Neuron (in vitro differentiated cells): ENCODE results near the gene ZDHHC3.

Source experiments
- H2AFZ ChIP-seq: one replicate; pipeline ENCODE4 v1.6.1; 2013; ENCODE audit warnings: low read depth, mild to moderate bottlenecking, inconsistent platforms, low read length, moderate library complexity
- H3K27me3 ChIP-seq: one replicate; pipeline ENCODE4 v1.6.1; 2013; ENCODE audit warnings: low read length; ENCODE audit not compliant: insufficient read depth
- H3K36me3 ChIP-seq: one replicate; pipeline ENCODE4 v1.6.1; 2013; ENCODE audit warnings: low read length; ENCODE audit not compliant: insufficient read depth
- H3K4me1 ChIP-seq: one replicate; pipeline ENCODE4 v1.6.1; 2013; ENCODE audit warnings: low read length; ENCODE audit not compliant: insufficient read depth
- H3K4me3 ChIP-seq: 2 replicates; pipeline ENCODE4 v1.5.1; 2013; ENCODE audit warnings: mild to moderate bottlenecking, low read length, moderate library complexity
- H3K9me3 ChIP-seq: one replicate; pipeline ENCODE4 v1.6.1; 2013; ENCODE audit warnings: low read length

The ZDHHC3 gene

GRCh38 chr3:44976002-44976815 is at the start of gene ZDHHC3, which contains the start of gene EXOSC7:
ZDHHC3 (minus strand) TSS chr3:44976174; CDS start chr3:44959436, 16,738 bp downstream.
EXOSC7 (plus strand) TSS chr3:44976244; CDS start chr3:44976278, 34 bp downstream.
- Histone ChIP-seq H2AFZ (peak within 1 kb of the TSS; percentile 96), H3K27me3 (no peaks in the 10 kb centered on the region), H3K9me3 (no peaks in the 10 kb centered on the region), H3K4me1 (peaks cover 19% of the 10 kb centered on the region), H3K36me3 (no peaks in the 10 kb centered on the region), H3K4me3 (peak within 1 kb of the TSS; percentile 88)

GRCh38 chr3:45024542-45025255 is 48.7 kb upstream of the ZDHHC3 start:
- H3K4me3 ChIP-seq: no peak overlapping the region

GRCh38 chr3:45023675-45024074 is 47.7 kb upstream of the ZDHHC3 start:
- H3K4me3 ChIP-seq: no peak overlapping the region
- H3K9me3 ChIP-seq: no peaks in the 10 kb centered on the region
- peaks cover 15% of the 10 kb centered on the region for H3K4me1 ChIP-seq
- H3K36me3 ChIP-seq: no peaks in the 10 kb centered on the region
- no peak overlapping the region for H2AFZ ChIP-seq
- no peaks in the 10 kb centered on the region for H3K27me3 ChIP-seq

More at GRCh38 chr3:45024542-45025255, 48.7 kb upstream of the ZDHHC3 start:
- no peaks in the 10 kb centered on the region for H3K27me3 ChIP-seq
- H3K4me1 ChIP-seq: peaks cover 15% of the 10 kb centered on the region
- H3K36me3 ChIP-seq: no peaks in the 10 kb centered on the region
- H3K9me3 ChIP-seq: no peaks in the 10 kb centered on the region
- H2AFZ ChIP-seq: no peak overlapping the region

GRCh38 chr3:45021524-45022297 is 45.7 kb upstream of the ZDHHC3 start:
- H3K4me1 ChIP-seq: peaks cover 2% of the 10 kb centered on the region

GRCh38 chr3:45020534-45020933 is 44.6 kb upstream of the ZDHHC3 start:
- Histone ChIP-seq H3K4me1 (no peaks in the 10 kb centered on the region), H3K36me3 (peaks cover 3% of the 10 kb centered on the region), H3K9me3 (no peaks in the 10 kb centered on the region), H3K27me3 (no peaks in the 10 kb centered on the region), H3K4me3 (no peak overlapping the region), H2AFZ (no peak overlapping the region)

More at GRCh38 chr3:45021524-45022297, 45.7 kb upstream of the ZDHHC3 start:
- H3K36me3 ChIP-seq: no peaks in the 10 kb centered on the region
- no peaks in the 10 kb centered on the region for H3K9me3 ChIP-seq
- no peaks in the 10 kb centered on the region for H3K27me3 ChIP-seq
- no peak overlapping the region for H3K4me3 ChIP-seq
- H2AFZ ChIP-seq: no peak overlapping the region

- peaks cover 20% of the 10 kb centered on the region for H3K36me3 ChIP-seq
- H3K4me3 ChIP-seq: no peak overlapping the region
- H3K9me3 ChIP-seq: no peaks in the 10 kb centered on the region
- H2AFZ ChIP-seq: no peak overlapping the region
- no peaks in the 10 kb centered on the region for H3K27me3 ChIP-seq
- H3K4me1 ChIP-seq: no peaks in the 10 kb centered on the region
These were observed 41.8 kb upstream of the ZDHHC3 start for GRCh38 chr3:45017821-45018220.

GRCh38 chr3:45016916-45017315 is 40.9 kb upstream of the ZDHHC3 start:
- H3K4me1 ChIP-seq: no peaks in the 10 kb centered on the region
- peaks cover 29% of the 10 kb centered on the region for H3K36me3 ChIP-seq
- H3K9me3 ChIP-seq: no peaks in the 10 kb centered on the region
- H2AFZ ChIP-seq: no peak overlapping the region
- H3K27me3 ChIP-seq: no peaks in the 10 kb centered on the region
- H3K4me3 ChIP-seq: no peak overlapping the region

GRCh38 chr3:45012577-45012976 is 36.6 kb upstream of the ZDHHC3 start:
- H3K4me3 ChIP-seq: no peak overlapping the region
- H3K36me3 ChIP-seq: peaks cover 44% of the 10 kb centered on the region
- no peaks in the 10 kb centered on the region for H3K4me1 ChIP-seq

GRCh38 chr3:45011756-45012508 is 36.0 kb upstream of the ZDHHC3 start:
- Histone ChIP-seq H2AFZ (no peak overlapping the region), H3K36me3 (peaks cover 50% of the 10 kb centered on the region), H3K9me3 (peaks cover under 1% of the 10 kb centered on the region), H3K27me3 (no peaks in the 10 kb centered on the region), H3K4me1 (no peaks in the 10 kb centered on the region), H3K4me3 (no peak overlapping the region)

More at GRCh38 chr3:45012577-45012976, 36.6 kb upstream of the ZDHHC3 start:
- Histone ChIP-seq H2AFZ (no peak overlapping the region), H3K9me3 (no peaks in the 10 kb centered on the region), H3K27me3 (no peaks in the 10 kb centered on the region)

GRCh38 chr3:45010811-45011333 is 34.9 kb upstream of the ZDHHC3 start:
- peaks cover 53% of the 10 kb centered on the region for H3K36me3 ChIP-seq
- peaks cover 2% of the 10 kb centered on the region for H3K9me3 ChIP-seq
- no peak overlapping the region for H2AFZ ChIP-seq
- no peaks in the 10 kb centered on the region for H3K27me3 ChIP-seq
- no peak overlapping the region for H3K4me3 ChIP-seq
- H3K4me1 ChIP-seq: no peaks in the 10 kb centered on the region

- H3K9me3 ChIP-seq: peaks cover 8% of the 10 kb centered on the region
- H3K4me1 ChIP-seq: no peaks in the 10 kb centered on the region
These were observed 33.9 kb upstream of the ZDHHC3 start for GRCh38 chr3:45009868-45010267.

GRCh38 chr3:45008117-45008516 is 32.1 kb upstream of the ZDHHC3 start:
- peaks cover 58% of the 10 kb centered on the region for H3K36me3 ChIP-seq

More at GRCh38 chr3:45009868-45010267, 33.9 kb upstream of the ZDHHC3 start:
- Histone ChIP-seq H3K4me3 (no peak overlapping the region), H3K27me3 (no peaks in the 10 kb centered on the region), H2AFZ (no peak overlapping the region), H3K36me3 (peaks cover 54% of the 10 kb centered on the region)

More at GRCh38 chr3:45008117-45008516, 32.1 kb upstream of the ZDHHC3 start:
- Histone ChIP-seq H3K9me3 (peaks cover 15% of the 10 kb centered on the region), H2AFZ (no peak overlapping the region), H3K4me1 (no peaks in the 10 kb centered on the region), H3K27me3 (no peaks in the 10 kb centered on the region), H3K4me3 (no peak overlapping the region)
